Psoas muscle (tissue), 8 donors: ENCODE results near the gene SKP1. TPM values are rescaled to one million over a fixed set of nuclear protein-coding genes. Genes with fewer than 3 reads are reported as not detected.

ENCODE experiments used
- ATAC-seq, 4 donors: fragments of 200-7000 bp; cut with Tn5 transposase; one replicate each; pipeline ENCODE4 v1.9.1; 2020; ENCODE audit warnings: moderate library complexity in 3 of 4, mild to moderate bottlenecking in 2 of 4
- DNase-seq, 2 donors: peaks; one replicate each; pipeline ENCODE4 v3.0.0-alpha.2; 2020
- H3K27ac ChIP-seq: fragments of 200-600 bp; one replicate; pipeline ENCODE4 v1.8.0; 2022
- H3K27me3 ChIP-seq, 3 donors: fragments of 200-600 bp in 1 of 3; one replicate each; pipeline versions ENCODE4 v1.6.1 to v1.8.0; 2013 to 2022; ENCODE audit warnings: low read length in 2 of 3, mild to moderate bottlenecking in 2 of 3, moderate library complexity in 1 of 3; ENCODE audit not compliant: insufficient read depth in 3 of 3
- H3K36me3 ChIP-seq, 2 donors: fragments of 200-600 bp in 1 of 2; one replicate each; pipeline versions ENCODE4 v1.6.1 to v1.8.0; 2013 to 2022; ENCODE audit warnings: low read depth in 1 of 2, mild to moderate bottlenecking in 1 of 2, moderate library complexity in 1 of 2; ENCODE audit not compliant: insufficient read depth in 1 of 2
- H3K4me1 ChIP-seq: fragments of 200-600 bp; one replicate; pipeline ENCODE4 v1.8.0; 2022
- H3K4me3 ChIP-seq: fragments of 200-600 bp; one replicate; pipeline ENCODE4 v1.8.0; 2022; ENCODE audit warnings: mild to moderate bottlenecking
- H3K9me3 ChIP-seq: fragments of 200-600 bp; one replicate; pipeline ENCODE4 v1.8.0; 2022
- WGBS, 3 donors: extraction: QIAGEN DNeasy Blood & Tissue Kit; methylation state at CpG; one replicate each; pipeline versions ENCODE4 v1.1.6 to v1.1.7; 2013; 5-methylcytosine and 5-hydroxymethylcytosine counted together
- intact Hi-C, 2 donors: fragments of 100-400 bp; cut with DNase I; formaldehyde crosslinking; loops; one replicate each; pipeline versions ENCODE4 v1.11.0 to v1.14.2; 2022
- polyA plus RNA-seq, 3 donors: library from polyadenylated mRNA; stranded (reverse); fragments of 200-250 nt; gene quantifications; one replicate each; pipeline ENCODE4 v1.2.3, GENCODE V29; 2013
- total RNA-seq, 4 donors: library from RNA; stranded (reverse); fragmentation: NEBNext Ultra II Directional in 2 of 4; extraction: Animal tissue kit (Norgen Biotek cat#: 25700) in 2 of 4; gene quantifications; one replicate each; pipeline versions ENCODE4 v1.2.1 to v1.2.4, GENCODE V29; 2021 to 2023
- TF ChIP-seq, protein P1 (sequence below): fragments of 200-600 bp; IDR thresholded peaks from one replicate; pipeline ENCODE4 v1.8.0; 2022; ENCODE audit warnings: antibody characterized with exemption
- donor health status: healthy with polysubstance abuse.
- donor health status: DM: no; HTN: no; CAD: no; lungs with moderate emphysema.
- donor health status: Bipolar disorder and iron deficiency.
- donor health status: healthy.
- donor health status: DM: yes; HTN: yes; CAD: no.
- donor health status: DM: no; HTN: no; CAD: no.
- donor health status: DM: no; HTN: no; CAD: no.
- donor health status: DM: yes; HTN: yes; CAD: no.

The SKP1 gene
- total and polyA plus RNA-seq, 7 donors: 341 to 1,174 (median 485) TPM

DNA sequence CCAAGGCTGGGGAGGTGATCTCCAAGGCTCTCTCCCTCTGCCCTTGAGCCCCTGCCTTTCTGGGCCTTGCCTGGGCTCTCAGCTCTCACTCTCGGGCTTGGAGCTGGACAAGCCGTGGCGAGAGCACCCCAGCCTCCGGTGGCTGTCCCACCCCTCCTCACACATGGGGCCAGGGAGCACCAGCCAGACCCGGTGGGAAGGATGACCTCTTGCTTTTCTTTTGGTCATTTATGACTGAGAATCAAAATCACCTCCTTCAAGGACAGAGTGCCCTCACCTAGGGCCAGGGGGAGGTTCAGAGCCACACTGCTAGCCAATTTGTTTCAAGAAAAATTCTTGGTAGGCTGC is 48.1 kb downstream of the SKP1 start:
- ATAC-seq (no peak), DNase-seq (no peak)
- Histone ChIP-seq H3K4me3 (no peak overlapping the region), H3K4me1 (peaks cover 12% of the 10 kb centered on the region), H3K9me3 (no peaks in the 10 kb centered on the region), H3K27ac (no peak overlapping the region), H3K27me3 (no peaks in the 10 kb centered on the region), H3K36me3 (peaks cover 0 to 18% of the 10 kb centered on the region in 2 donors)
- WGBS, 3 donors: 89 to 91% (median 90%) methylated on average over 2 to 5 of the region's 5 CpGs
- TF ChIP-seq, protein P1, sequence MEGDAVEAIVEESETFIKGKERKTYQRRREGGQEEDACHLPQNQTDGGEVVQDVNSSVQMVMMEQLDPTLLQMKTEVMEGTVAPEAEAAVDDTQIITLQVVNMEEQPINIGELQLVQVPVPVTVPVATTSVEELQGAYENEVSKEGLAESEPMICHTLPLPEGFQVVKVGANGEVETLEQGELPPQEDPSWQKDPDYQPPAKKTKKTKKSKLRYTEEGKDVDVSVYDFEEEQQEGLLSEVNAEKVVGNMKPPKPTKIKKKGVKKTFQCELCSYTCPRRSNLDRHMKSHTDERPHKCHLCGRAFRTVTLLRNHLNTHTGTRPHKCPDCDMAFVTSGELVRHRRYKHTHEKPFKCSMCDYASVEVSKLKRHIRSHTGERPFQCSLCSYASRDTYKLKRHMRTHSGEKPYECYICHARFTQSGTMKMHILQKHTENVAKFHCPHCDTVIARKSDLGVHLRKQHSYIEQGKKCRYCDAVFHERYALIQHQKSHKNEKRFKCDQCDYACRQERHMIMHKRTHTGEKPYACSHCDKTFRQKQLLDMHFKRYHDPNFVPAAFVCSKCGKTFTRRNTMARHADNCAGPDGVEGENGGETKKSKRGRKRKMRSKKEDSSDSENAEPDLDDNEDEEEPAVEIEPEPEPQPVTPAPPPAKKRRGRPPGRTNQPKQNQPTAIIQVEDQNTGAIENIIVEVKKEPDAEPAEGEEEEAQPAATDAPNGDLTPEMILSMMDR: no peak
- intact Hi-C loops: no loop called here

DNA sequence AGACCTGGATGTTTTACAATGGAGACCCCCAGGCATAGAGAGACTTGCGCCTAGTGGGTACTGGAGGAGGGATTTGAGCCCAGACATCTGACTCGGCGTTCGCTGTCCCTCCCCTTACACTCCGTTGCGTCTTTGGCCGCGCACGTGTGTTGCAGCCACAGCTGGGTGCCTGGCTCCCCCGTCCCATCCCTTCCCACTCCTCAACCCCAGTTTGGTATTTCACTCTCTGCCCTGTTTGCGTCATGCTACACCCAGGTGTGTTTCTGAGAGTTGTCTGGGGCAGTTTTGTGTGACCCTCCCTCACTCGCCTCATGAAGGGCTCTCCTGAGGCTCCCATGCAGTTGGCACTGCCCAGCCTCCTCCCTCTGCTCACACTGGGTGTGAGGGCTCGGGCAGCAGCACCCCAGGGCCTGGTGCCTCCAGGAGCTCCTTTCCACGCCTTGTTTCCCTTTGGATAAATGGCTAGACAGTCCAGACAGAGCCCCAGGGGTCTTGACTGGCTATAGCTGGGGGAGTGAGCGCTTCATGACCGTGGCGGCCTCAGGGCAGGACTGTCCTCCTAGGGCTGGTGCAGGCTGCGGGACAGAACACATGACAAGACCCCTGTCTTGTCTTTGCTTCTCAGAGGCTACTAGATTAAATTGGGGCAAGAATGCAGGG is 48.6 kb downstream of the SKP1 start:
- intact Hi-C loops: no loop called here
- DNase-seq (peak in 1 of 2 donors; percentile 45), ATAC-seq (no peak)
- no peaks in the 10 kb centered on the region for H3K9me3 ChIP-seq
- WGBS, 3 donors: 86 to 89% (median 89%) methylated on average over 18 of the region's 18 CpGs
- TF ChIP-seq, protein P1: no peak
- H3K4me1 ChIP-seq: peaks cover 12% of the 10 kb centered on the region
- no peaks in the 10 kb centered on the region for H3K27me3 ChIP-seq
- no peak overlapping the region for H3K27ac ChIP-seq
- H3K36me3 ChIP-seq: peaks cover 0 to 18% of the 10 kb centered on the region in 2 donors
- H3K4me3 ChIP-seq: no peak overlapping the region

DNA sequence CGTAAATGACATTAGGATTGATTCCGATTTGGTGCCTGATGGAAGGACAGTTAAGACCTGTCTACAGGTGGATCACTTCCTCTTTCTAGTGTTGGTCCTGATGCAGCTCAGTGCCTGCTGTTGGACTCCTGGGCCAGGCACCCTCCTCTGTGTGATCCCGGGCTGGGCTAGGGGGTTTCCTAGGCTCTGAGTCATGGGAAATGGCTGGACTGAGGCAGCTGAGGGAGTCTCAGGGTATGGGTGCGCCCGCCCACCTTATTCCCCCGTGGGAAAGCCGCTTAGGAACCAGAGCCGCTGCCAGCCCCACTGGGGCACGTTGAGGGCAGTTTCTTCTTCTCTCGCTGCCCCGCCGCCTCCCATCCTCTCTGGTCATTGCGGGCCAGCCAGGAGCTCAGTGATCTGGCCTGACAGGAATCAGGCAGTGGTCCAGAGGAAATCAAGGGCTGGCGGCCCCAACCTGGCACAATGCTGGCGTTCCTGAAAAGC is 49.3 kb downstream of the SKP1 start:
- DNase-seq (peak in 1 of 2 donors; percentile 57), ATAC-seq (peak in 1 of 4 donors; percentile 33)
- TF ChIP-seq, protein P1: no peak
- 64 to 77% (median 65%) methylated on average over 15 of the region's 15 CpGs for WGBS, 3 donors
- intact Hi-C loops: no loop called here
- Histone ChIP-seq H3K36me3 (peaks cover 0 to 18% of the 10 kb centered on the region in 2 donors), H3K27me3 (no peaks in the 10 kb centered on the region), H3K4me3 (no peak overlapping the region), H3K9me3 (no peaks in the 10 kb centered on the region), H3K27ac (no peak overlapping the region), H3K4me1 (peaks cover 12% of the 10 kb centered on the region)

DNA sequence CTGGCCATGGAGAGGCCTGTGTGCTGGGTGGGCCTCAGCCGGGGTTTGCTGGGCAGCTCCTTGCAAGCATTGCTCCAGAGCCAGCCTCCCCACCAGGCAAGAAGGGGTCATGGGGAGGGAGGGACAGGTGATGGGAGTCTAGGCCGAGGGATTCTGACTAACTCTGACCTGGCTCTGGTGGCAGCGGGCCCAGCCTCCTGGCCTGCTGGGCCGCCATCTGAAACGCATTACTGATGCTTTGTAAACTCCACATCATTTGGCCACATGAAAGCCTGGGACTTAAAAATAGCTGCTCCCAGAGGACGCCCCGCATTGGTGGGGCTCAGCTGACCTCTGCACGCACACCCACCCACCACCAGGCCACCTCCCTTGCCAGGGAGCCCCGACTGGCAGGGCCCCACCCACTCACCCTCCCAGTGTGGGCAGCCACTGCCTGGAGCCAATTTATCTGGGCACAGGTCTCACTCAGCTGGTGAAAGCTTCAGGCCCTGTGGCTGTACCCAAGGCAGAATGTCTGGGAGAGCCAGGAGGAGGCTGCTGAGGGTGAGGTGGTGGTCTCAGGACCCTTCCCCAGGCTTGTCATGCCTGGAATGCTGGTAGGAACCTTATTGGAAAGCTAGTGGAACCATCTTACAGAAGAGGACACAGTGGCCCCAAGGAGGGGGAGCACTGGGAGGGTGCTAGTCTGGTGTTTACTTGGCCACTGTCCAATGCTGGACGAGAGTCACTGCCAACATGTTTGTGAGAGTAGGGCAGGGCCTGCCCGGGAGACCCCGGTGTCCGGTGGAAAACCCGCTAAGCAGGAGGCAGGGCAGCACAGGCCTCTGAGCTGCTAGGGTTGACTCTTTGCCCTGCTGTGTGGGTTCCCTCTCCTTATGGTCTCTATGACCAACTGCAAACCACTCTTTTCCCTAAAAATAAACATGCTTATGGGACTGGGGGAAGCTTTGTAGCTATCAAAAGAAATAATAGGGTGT is 51.4 kb downstream of the SKP1 start:
- peak overlapping the region; percentile 31 for H3K27ac ChIP-seq
- WGBS, 3 donors: 10 to 32% (median 17%) methylated on average over 14 of the region's 14 CpGs
- no peaks in the 10 kb centered on the region for H3K9me3 ChIP-seq
- intact Hi-C loops: no loop called here
- DNase-seq: peak; percentile 64 to 75
- no peaks in the 10 kb centered on the region for H3K27me3 ChIP-seq
- ATAC-seq: peak; percentile 62 to 75 (median 69)
- H3K4me3 ChIP-seq: no peak overlapping the region
- peaks cover 12% of the 10 kb centered on the region for H3K4me1 ChIP-seq
- TF ChIP-seq, protein P1: no peak
- peaks cover 0 to 12% of the 10 kb centered on the region in 2 donors for H3K36me3 ChIP-seq
